ENCODE data around the gene DNASE2. TPM values are rescaled to one million over a fixed set of nuclear protein-coding genes. Genes with fewer than 3 reads are reported as not detected.
"Not testable (repeated sequence)": the region's sequence is repeated elsewhere in the genome, so short reads cannot be mapped to it uniquely, and the experiment has no call there.

DNASE2 gene
- total RNA-seq, 1 donor from 2014 or later = 21.5 TPM

GRCh38 chr19:12896460-12896859, 15.2 kb upstream of the DNASE2 start:
- DNase-seq = no peak
- H3K9me3 Mint-ChIP-seq = no peaks in the 10 kb centered on the region
- H3K36me3 Mint-ChIP-seq (ENCODE audit: low read depth) = peaks cover 37% of the 10 kb centered on the region
- H3K27ac Mint-ChIP-seq = no peak overlapping the region
- peaks cover 7% of the 10 kb centered on the region for H3K4me1 Mint-ChIP-seq
- H3K4me3 Mint-ChIP-seq = no peak overlapping the region
- intact Hi-C loops (cut with micrococcal nuclease) = no loop called here
- no peaks in the 10 kb centered on the region for H3K27me3 Mint-ChIP-seq

- H3K36me3 Mint-ChIP-seq (ENCODE audit: low read depth) = peaks cover 29% of the 10 kb centered on the region
- H3K9me3 Mint-ChIP-seq = no peaks in the 10 kb centered on the region
- H3K4me3 Mint-ChIP-seq = peak overlapping the region; percentile 99
- DNase-seq = no peak
- H3K27me3 Mint-ChIP-seq = no peaks in the 10 kb centered on the region
- H3K27ac Mint-ChIP-seq = no peak overlapping the region
- intact Hi-C loops (cut with micrococcal nuclease) = no loop called here
- peaks cover 18% of the 10 kb centered on the region for H3K4me1 Mint-ChIP-seq
Observed at GRCh38 chr19:12893582-12893981, 12.3 kb upstream of the DNASE2 start.

GRCh38 chr19:12891553-12892021, 10.3 kb upstream of the DNASE2 start:
- no peaks in the 10 kb centered on the region for H3K9me3 Mint-ChIP-seq
- H3K36me3 Mint-ChIP-seq (ENCODE audit: low read depth) = peaks cover 22% of the 10 kb centered on the region
- H3K27ac Mint-ChIP-seq = peak overlapping the region; percentile 90
- peaks cover 3% of the 10 kb centered on the region for H3K27me3 Mint-ChIP-seq
- H3K4me3 Mint-ChIP-seq = peak overlapping the region; percentile 99
- H3K4me1 Mint-ChIP-seq = peaks cover 19% of the 10 kb centered on the region
- no peak for DNase-seq
- intact Hi-C loops (cut with micrococcal nuclease) = loop anchor here (1.0 to 2.0 kb wide), 3 partner anchors 27 to 65 kb away; partner anchors contain the start of genes FARSA, GADD45GIP1 and SYCE2

- intact Hi-C loops (cut with micrococcal nuclease) = loop anchor here (1.0 to 2.0 kb wide), 3 partner anchors 28 to 66 kb away; partner anchors contain the start of genes FARSA, GADD45GIP1 and SYCE2
- Mint-ChIP-seq H3K27ac (peak within 1 kb of the TSS; percentile 90), H3K4me1 (peaks cover 24% of the 10 kb centered on the region)
Observed at GRCh38 chr19:12890787-12891552, 9.7 kb upstream of the DNASE2 start, which contains the start of gene GCDH. Gene GCDH, plus strand, starts transcription at chr19:12891160. Its CDS starts 145 bp downstream, at chr19:12891305.

GRCh38 chr19:12890299-12890786, 9.1 kb upstream of the DNASE2 start:
- peaks cover 24% of the 10 kb centered on the region for H3K4me1 Mint-ChIP-seq
- peak overlapping the region; percentile 99 for H3K4me3 Mint-ChIP-seq
- not testable (repeated sequence) for H3K27me3 Mint-ChIP-seq, DNase-seq, H3K9me3 Mint-ChIP-seq
- peaks cover 22% of the 10 kb centered on the region for H3K36me3 Mint-ChIP-seq (ENCODE audit: low read depth)
- peak overlapping the region; percentile 90 for H3K27ac Mint-ChIP-seq
- intact Hi-C loops (cut with micrococcal nuclease) = loop anchor here (2.0 kb wide), 2 partner anchors 28 to 66 kb away; partner anchors contain the start of genes GADD45GIP1 and SYCE2

More at GRCh38 chr19:12890787-12891552, 9.7 kb upstream of the DNASE2 start, which contains the start of gene GCDH:
- Mint-ChIP-seq H3K36me3 (ENCODE audit: low read depth) (peaks cover 22% of the 10 kb centered on the region), H3K4me3 (peak within 1 kb of the TSS; percentile 99), H3K27me3 (peaks cover 7% of the 10 kb centered on the region), H3K9me3 (no peaks in the 10 kb centered on the region)
- DNase-seq = peak; percentile 98

GRCh38 chr19:12888006-12888603, 6.9 kb upstream of the DNASE2 start:
- Mint-ChIP-seq H3K27ac (no peak overlapping the region), H3K9me3 (no peaks in the 10 kb centered on the region), H3K27me3 (peaks cover 7% of the 10 kb centered on the region), H3K4me1 (peaks cover 29% of the 10 kb centered on the region), H3K4me3 (no peak overlapping the region), H3K36me3 (ENCODE audit: low read depth) (peaks cover 10% of the 10 kb centered on the region)
- intact Hi-C loops (cut with micrococcal nuclease) = no loop called here
- no peak for DNase-seq

GRCh38 chr19:12886969-12887747, 5.9 kb upstream of the DNASE2 start, which contains the start of gene KLF1:
Gene KLF1, minus strand, starts transcription at chr19:12887201. Its CDS starts 61 bp downstream, at chr19:12887140.
- H3K27me3 Mint-ChIP-seq = peaks cover 7% of the 10 kb centered on the region
- H3K27ac Mint-ChIP-seq = peak within 1 kb of the TSS; percentile 47
- peak within 1 kb of the TSS; percentile 67 for H3K4me3 Mint-ChIP-seq
- no peak for DNase-seq
- peaks cover 29% of the 10 kb centered on the region for H3K4me1 Mint-ChIP-seq
- H3K9me3 Mint-ChIP-seq = no peaks in the 10 kb centered on the region
- H3K36me3 Mint-ChIP-seq (ENCODE audit: low read depth) = peaks cover 10% of the 10 kb centered on the region
- intact Hi-C loops (cut with micrococcal nuclease) = no loop called here

- H3K27me3 Mint-ChIP-seq = peaks cover 7% of the 10 kb centered on the region
- peaks cover 7% of the 10 kb centered on the region for H3K36me3 Mint-ChIP-seq (ENCODE audit: low read depth)
- no peaks in the 10 kb centered on the region for H3K9me3 Mint-ChIP-seq
- peaks cover 23% of the 10 kb centered on the region for H3K4me1 Mint-ChIP-seq
- no peak for DNase-seq
- intact Hi-C loops (cut with micrococcal nuclease) = no loop called here
- H3K27ac Mint-ChIP-seq = peak overlapping the region; percentile 47
- peak overlapping the region; percentile 67 for H3K4me3 Mint-ChIP-seq
Observed at GRCh38 chr19:12886651-12886968, 5.4 kb upstream of the DNASE2 start.

- no peaks in the 10 kb centered on the region for H3K9me3 Mint-ChIP-seq
- H3K27ac Mint-ChIP-seq = peak overlapping the region; percentile 47
- intact Hi-C loops (cut with micrococcal nuclease) = loop anchor here (1.0 kb wide), 2 partner anchors 33 to 79 kb away; partner anchors contain the start of gene SYCE2
- peaks cover 7% of the 10 kb centered on the region for H3K27me3 Mint-ChIP-seq
- H3K4me1 Mint-ChIP-seq = peaks cover 22% of the 10 kb centered on the region
- peaks cover 4% of the 10 kb centered on the region for H3K36me3 Mint-ChIP-seq (ENCODE audit: low read depth)
- DNase-seq = no peak
- peak overlapping the region; percentile 67 for H3K4me3 Mint-ChIP-seq
Observed at GRCh38 chr19:12885749-12886650, 4.8 kb upstream of the DNASE2 start.

- Mint-ChIP-seq H3K27ac (peak overlapping the region; percentile 89), H3K9me3 (no peaks in the 10 kb centered on the region)
- peak; percentile 96 for DNase-seq
Observed at GRCh38 chr19:12884926-12885748, 3.9 kb upstream of the DNASE2 start.

GRCh38 chr19:12884627-12884925, 3.3 kb upstream of the DNASE2 start:
- H3K4me3 Mint-ChIP-seq = peak overlapping the region; percentile 95
- H3K9me3 Mint-ChIP-seq = no peaks in the 10 kb centered on the region
- H3K27ac Mint-ChIP-seq = no peak overlapping the region
- H3K27me3 Mint-ChIP-seq = peaks cover 7% of the 10 kb centered on the region
- no peak for DNase-seq
- intact Hi-C loops (cut with micrococcal nuclease) = no loop called here
- H3K4me1 Mint-ChIP-seq = peaks cover 24% of the 10 kb centered on the region
- H3K36me3 Mint-ChIP-seq (ENCODE audit: low read depth) = peaks cover 3% of the 10 kb centered on the region

More at GRCh38 chr19:12884926-12885748, 3.9 kb upstream of the DNASE2 start:
- intact Hi-C loops (cut with micrococcal nuclease) = loop anchor here (1.0 kb wide), 2 partner anchors 34 to 80 kb away; partner anchors contain the start of gene SYCE2
- H3K4me1 Mint-ChIP-seq = peaks cover 20% of the 10 kb centered on the region
- peaks cover 3% of the 10 kb centered on the region for H3K36me3 Mint-ChIP-seq (ENCODE audit: low read depth)
- H3K27me3 Mint-ChIP-seq = peaks cover 7% of the 10 kb centered on the region
- H3K4me3 Mint-ChIP-seq = peak overlapping the region; percentile 95

- Mint-ChIP-seq H3K4me3 (peak overlapping the region; percentile 95), H3K27me3 (peaks cover 7% of the 10 kb centered on the region), H3K9me3 (no peaks in the 10 kb centered on the region), H3K36me3 (ENCODE audit: low read depth) (peaks cover 3% of the 10 kb centered on the region), H3K27ac (no peak overlapping the region), H3K4me1 (peaks cover 24% of the 10 kb centered on the region)
- DNase-seq = no peak
- intact Hi-C loops (cut with micrococcal nuclease) = no loop called here
Observed at GRCh38 chr19:12884202-12884601, 3.0 kb upstream of the DNASE2 start.

All from activated CD4-positive, alpha-beta T cell treated with anti-CD3 and anti-CD28 coated beads, Interleukin-2, amount 10 ng/mL, durations not matched to agents 24 days and 14 days (primary cell).